Activated CD4-positive, alpha-beta memory T cell treated with anti-CD3 and anti-CD28 coated beads, Interleukin-2, amount 10 ng/mL, durations not matched to agents 7 days and 5 days (primary cell): ENCODE measurements around the gene PADI2. TPM values are rescaled to one million over a fixed set of nuclear protein-coding genes. Genes with fewer than 3 reads are reported as not detected.
A peak's percentile ranks its signal among the peaks of the same experiment; 100 is the strongest.

Experiments
- CTCF ChIA-PET: fragments of 350-600 bp; sonication (Branson Sonifier 250); formaldehyde crosslinking; loops from one replicate; lab custom pipeline; 2021; ENCODE audit warnings: antibody characterized with exemption, inconsistent platforms; lab: Charles Lee
- POLR2A ChIA-PET: fragments of 350-600 bp; sonication (Branson Sonifier 250); formaldehyde crosslinking; loops from one replicate; lab custom pipeline; 2021; ENCODE audit warnings: antibody characterized with exemption; lab: Charles Lee
- DNase-seq: peaks from one replicate; pipeline ENCODE4 v3.0.0-alpha.2; 2020
- H3K27ac Mint-ChIP-seq: one replicate; pipeline ENCODE4 v1.8.0; 2021; ENCODE audit warnings: mild to moderate bottlenecking, mixed read lengths
- H3K27me3 Mint-ChIP-seq: one replicate; pipeline ENCODE4 v1.8.0; 2021; ENCODE audit warnings: mixed read lengths
- H3K36me3 Mint-ChIP-seq: one replicate; pipeline ENCODE4 v1.8.0; 2021; ENCODE audit warnings: low read depth, mixed read lengths
- H3K4me1 Mint-ChIP-seq: one replicate; pipeline ENCODE4 v1.8.0; 2021; ENCODE audit warnings: mixed read lengths
- H3K4me3 Mint-ChIP-seq: one replicate; pipeline ENCODE4 v1.8.0; 2021; ENCODE audit warnings: mild to moderate bottlenecking, mixed read lengths
- H3K9me3 Mint-ChIP-seq: one replicate; pipeline ENCODE4 v1.8.0; 2021; ENCODE audit warnings: mixed read lengths
- total RNA-seq, 2 experiments: library from RNA; stranded (reverse); gene quantifications; one replicate each; pipeline ENCODE4 v1.2.3, GENCODE V29; 2021

Gene PADI2
- total RNA-seq, 2 experiments from 2014 or later = not detected

DNA sequence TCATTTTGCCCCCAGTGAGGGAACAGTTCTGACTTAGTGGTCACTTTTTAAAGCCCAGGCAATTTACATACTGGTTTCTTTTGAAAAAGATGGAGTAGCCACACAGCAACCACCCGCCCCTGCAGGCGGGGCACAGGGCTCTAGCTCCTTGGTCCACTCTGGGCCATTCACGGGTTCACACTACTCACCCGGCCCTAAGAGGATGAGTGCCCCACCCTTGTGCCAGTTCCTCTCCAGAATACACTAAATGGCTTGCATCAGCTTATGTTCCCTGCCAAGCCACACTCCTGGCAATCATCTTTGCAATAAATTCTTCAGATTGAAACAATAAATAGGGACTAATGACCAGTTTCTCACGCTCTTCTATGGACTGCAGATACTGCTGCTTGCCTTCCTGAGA lies 91.8 kb downstream of the PADI2 start:
- Mint-ChIP-seq H3K4me1 (no peaks in the 10 kb centered on the region), H3K27me3 (no peaks in the 10 kb centered on the region), H3K9me3 (no peaks in the 10 kb centered on the region), H3K36me3 (peaks cover 41% of the 10 kb centered on the region), H3K27ac (no peak overlapping the region), H3K4me3 (no peak overlapping the region)
- DNase-seq = no peak
- ChIA-PET POLR2A (no interaction called here), CTCF (no interaction called here)

DNA sequence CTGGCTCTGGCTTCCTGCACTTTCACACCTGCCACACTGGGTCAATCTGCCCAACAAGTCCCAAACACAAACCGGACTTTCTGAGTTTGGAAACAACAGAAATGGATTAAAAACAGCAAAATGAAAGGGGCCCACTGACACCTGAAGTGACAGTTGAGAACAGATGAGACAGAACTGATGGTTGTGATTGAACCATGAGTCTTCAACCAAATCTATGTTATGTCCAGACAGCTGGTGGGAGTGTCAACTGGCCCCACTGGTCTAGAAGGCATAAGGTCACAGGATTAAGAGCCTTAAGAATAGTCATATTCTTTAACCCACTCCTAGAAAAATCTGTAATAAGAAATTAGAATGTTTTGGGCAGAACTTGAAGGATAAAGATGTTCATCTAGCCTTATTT lies 94.5 kb downstream of the PADI2 start:
- Mint-ChIP-seq H3K9me3 (no peaks in the 10 kb centered on the region), H3K4me1 (peaks cover 2% of the 10 kb centered on the region), H3K36me3 (peaks cover 51% of the 10 kb centered on the region), H3K4me3 (no peak overlapping the region), H3K27ac (no peak overlapping the region), H3K27me3 (no peaks in the 10 kb centered on the region)
- DNase-seq = no peak
- CTCF ChIA-PET = no interaction called here
- POLR2A ChIA-PET = no interaction called here

DNA sequence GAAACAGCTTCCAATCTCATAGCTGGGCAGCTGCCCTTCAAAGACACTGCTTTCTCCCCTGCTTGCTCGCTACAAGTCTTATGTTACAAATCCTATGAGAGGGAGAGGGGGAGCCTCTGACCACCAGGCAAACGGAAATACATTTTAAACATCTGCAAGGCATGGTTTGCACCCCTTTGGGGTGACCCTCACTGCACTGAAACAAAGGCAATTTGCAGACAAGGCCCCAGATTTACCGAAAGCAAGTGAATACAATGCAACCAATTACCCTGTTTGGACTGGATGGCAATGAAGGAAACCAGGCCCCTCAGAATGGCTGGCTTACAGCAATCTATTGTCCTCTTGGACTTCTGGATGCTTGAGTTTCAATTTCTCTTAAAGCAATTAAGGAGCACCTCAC lies 95.7 kb downstream of the PADI2 start:
- no peaks in the 10 kb centered on the region for H3K27me3 Mint-ChIP-seq
- no peak overlapping the region for H3K27ac Mint-ChIP-seq
- H3K4me3 Mint-ChIP-seq = no peak overlapping the region
- H3K36me3 Mint-ChIP-seq = peaks cover 57% of the 10 kb centered on the region
- H3K4me1 Mint-ChIP-seq = peaks cover 10% of the 10 kb centered on the region
- H3K9me3 Mint-ChIP-seq = no peaks in the 10 kb centered on the region
- POLR2A ChIA-PET = no interaction called here
- no peak for DNase-seq
- CTCF ChIA-PET = no interaction called here

DNA sequence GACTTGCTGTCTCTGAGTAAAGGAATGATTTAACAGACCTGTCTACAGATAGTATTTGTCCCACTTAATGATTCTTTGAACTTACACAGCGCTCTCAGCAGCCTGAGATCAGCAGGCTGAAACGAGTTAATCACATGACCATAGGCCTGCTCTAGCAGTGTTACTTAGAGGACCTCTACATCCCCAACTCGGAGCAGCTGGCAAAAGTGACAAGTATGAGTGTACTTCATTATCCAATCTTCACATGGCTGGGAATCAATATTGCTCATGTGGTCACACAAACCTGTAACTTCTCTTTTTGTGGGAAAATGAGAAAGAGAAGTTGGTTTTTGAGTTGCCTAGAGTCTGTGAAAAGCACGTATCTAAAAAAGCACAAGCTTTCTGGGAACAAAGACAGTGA lies 96.1 kb downstream of the PADI2 start:
- ChIA-PET POLR2A (interaction anchor here (1.4 to 1.8 kb wide), 2 partner anchors 11 to 12 kb away, joined by 3 to 5 read pairs; partner anchors contain the start of gene ATP13A2), CTCF (interaction anchor here (1.6 kb wide), 1 partner anchor 23 kb away, joined by 5 read pairs; no protein-coding TSS in a partner anchor)
- Mint-ChIP-seq H3K4me3 (no peak overlapping the region), H3K36me3 (peaks cover 61% of the 10 kb centered on the region), H3K27ac (no peak overlapping the region), H3K9me3 (no peaks in the 10 kb centered on the region), H3K4me1 (peaks cover 14% of the 10 kb centered on the region), H3K27me3 (no peaks in the 10 kb centered on the region)
- DNase-seq = no peak

DNA sequence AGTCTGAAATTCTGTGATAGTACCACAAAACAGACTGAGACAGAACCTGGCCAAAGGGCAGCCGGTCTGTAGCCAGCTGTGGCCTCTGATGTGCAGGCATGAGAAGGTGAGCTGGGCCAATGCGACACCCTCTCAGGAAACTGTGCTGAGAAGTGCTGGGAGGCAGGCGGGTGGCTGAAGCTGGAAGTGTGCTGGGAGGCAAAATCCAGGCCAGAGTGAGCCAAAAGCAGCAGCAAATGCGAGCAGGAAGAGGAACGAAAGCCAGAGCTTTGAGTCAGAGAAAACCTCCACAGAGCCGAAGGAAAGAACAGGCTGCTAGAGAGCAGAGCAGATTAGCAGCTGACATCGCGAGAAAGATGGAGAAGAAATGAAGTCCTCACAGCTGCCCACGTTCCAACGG lies 97.4 kb downstream of the PADI2 start:
- H3K36me3 Mint-ChIP-seq = peaks cover 51% of the 10 kb centered on the region
- H3K27ac Mint-ChIP-seq = no peak overlapping the region
- H3K9me3 Mint-ChIP-seq = no peaks in the 10 kb centered on the region
- no peaks in the 10 kb centered on the region for H3K27me3 Mint-ChIP-seq
- peaks cover 15% of the 10 kb centered on the region for H3K4me1 Mint-ChIP-seq
- ChIA-PET CTCF (interaction anchor here (1.4 to 1.6 kb wide), 2 partner anchors 24 to 70 kb away, joined by 5 read pairs; no protein-coding TSS in a partner anchor), POLR2A (interaction anchor here (1.4 to 1.8 kb wide), 2 partner anchors 10 to 11 kb away, joined by 3 to 5 read pairs; partner anchors contain the start of gene ATP13A2)
- no peak overlapping the region for H3K4me3 Mint-ChIP-seq
- no peak for DNase-seq

DNA sequence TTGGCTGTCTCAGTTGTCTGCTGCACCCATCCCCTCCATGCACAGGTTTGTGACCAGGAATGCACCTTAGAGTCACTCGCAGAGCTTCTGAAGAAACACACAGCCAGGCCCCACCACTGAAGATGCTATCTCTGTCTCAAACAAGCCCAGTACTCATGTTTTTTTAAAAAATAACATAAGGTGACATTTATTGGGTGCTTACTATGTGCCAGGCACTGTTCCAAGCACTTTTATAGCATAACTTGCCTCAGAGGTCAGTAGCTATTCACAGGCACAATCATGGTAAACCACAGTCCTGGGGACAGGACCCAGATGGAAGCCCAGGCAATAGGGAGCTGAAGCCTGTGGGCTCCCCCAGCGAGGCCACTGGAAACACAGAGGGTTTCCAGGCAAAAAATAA lies 98.7 kb downstream of the PADI2 start:
- DNase-seq = no peak
- CTCF ChIA-PET = interaction anchor here (0.5 kb wide), 1 partner anchor 105 kb away, joined by 3 read pairs; no protein-coding TSS in a partner anchor
- Mint-ChIP-seq H3K4me1 (peaks cover 15% of the 10 kb centered on the region), H3K27me3 (no peaks in the 10 kb centered on the region), H3K36me3 (peaks cover 51% of the 10 kb centered on the region), H3K9me3 (no peaks in the 10 kb centered on the region), H3K27ac (no peak overlapping the region), H3K4me3 (no peak overlapping the region)
- POLR2A ChIA-PET = no interaction called here

DNA sequence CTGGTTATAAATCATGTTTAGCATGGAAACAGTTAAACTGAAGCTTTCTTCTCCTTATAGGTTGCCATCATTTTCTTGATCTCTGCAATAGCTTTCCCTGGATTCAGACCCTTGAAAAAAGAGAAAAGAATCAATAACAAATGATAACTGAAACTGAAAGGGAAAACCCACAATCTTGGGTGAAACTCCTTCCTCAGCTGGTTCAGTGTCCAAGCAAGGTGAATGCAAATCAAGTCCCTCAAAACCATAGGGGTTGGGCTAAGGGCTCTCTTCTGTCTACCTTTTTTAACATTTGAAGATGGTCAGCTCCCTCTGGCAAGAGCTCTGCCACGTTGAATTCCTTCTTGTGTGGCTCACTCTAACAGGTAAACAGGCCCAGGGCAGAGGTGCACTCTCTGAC lies 100.4 kb downstream of the PADI2 start:
- Mint-ChIP-seq H3K36me3 (peaks cover 44% of the 10 kb centered on the region), H3K4me3 (no peak overlapping the region), H3K27me3 (no peaks in the 10 kb centered on the region), H3K4me1 (peaks cover 19% of the 10 kb centered on the region), H3K27ac (peak overlapping the region; percentile 66), H3K9me3 (no peaks in the 10 kb centered on the region)
- CTCF ChIA-PET = interaction anchor here (0.8 to 1.0 kb wide), 2 partner anchors 27 to 58 kb away, joined by 3 read pairs; no protein-coding TSS in a partner anchor
- POLR2A ChIA-PET = no interaction called here
- no peak for DNase-seq

DNA sequence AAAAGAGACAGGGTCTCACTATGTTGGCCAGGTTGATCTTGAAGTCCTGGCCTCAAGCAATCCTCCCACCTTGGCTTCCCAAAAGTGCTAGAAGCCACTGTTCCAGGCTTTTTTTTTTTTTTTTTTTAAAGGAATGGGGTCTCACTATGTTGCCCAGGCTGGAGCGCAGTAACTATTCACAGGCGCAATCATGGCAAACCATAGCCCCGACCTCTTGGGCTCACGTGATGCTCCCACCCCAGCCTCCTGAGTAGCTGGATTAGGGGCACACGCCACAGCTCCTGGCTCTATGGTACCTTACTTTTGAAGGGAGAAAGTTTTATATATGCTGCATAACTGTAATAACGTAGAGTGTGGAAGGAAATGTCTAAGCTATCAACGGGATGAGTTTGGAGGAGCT lies 101.8 kb downstream of the PADI2 start:
- Mint-ChIP-seq H3K27me3 (peaks cover 5% of the 10 kb centered on the region), H3K36me3 (peaks cover 36% of the 10 kb centered on the region), H3K4me1 (peaks cover 26% of the 10 kb centered on the region)

More for the DNA sequence above, 101.8 kb downstream of the PADI2 start:
- Mint-ChIP-seq H3K9me3 (no peaks in the 10 kb centered on the region), H3K27ac (no peak overlapping the region), H3K4me3 (no peak overlapping the region)
- CTCF ChIA-PET = interaction anchor here (0.6 to 0.7 kb wide), 2 partner anchors 32 to 99 kb away, joined by 3 to 4 read pairs; no protein-coding TSS in a partner anchor
- POLR2A ChIA-PET = no interaction called here
- DNase-seq = no peak

Other genes starting within 250 kb of the PADI2 start
- 1,000 to 10,000 TPM; 1,570 to 1,691 TPM for gene RNU1-2, start 223.5 kb downstream of the PADI2 start, total RNA-seq
- gene CROCC, start 197.5 kb downstream of the PADI2 start, total RNA-seq = 10 to 100 TPM; 18.3 to 18.8 TPM
- under 1 TPM in 1 of 2 experiments, not detected in 1; 0.25 TPM for gene MFAP2, start 138.8 kb downstream of the PADI2 start, total RNA-seq
- gene ATP13A2, start 107.5 kb downstream of the PADI2 start, total RNA-seq = 10 to 100 TPM; 65.4 to 72.8 TPM
- 10 to 100 TPM; 90.9 to 91.3 TPM for gene SDHB, start 65.4 kb downstream of the PADI2 start, total RNA-seq
- gene PADI1, start 85.7 kb upstream of the PADI2 start, total RNA-seq = not detected
- gene PADI3, start 129.6 kb upstream of the PADI2 start, total RNA-seq = not detected
- not detected for gene PADI4, start 188.7 kb upstream of the PADI2 start, total RNA-seq